CD14-positive monocyte (primary cell): ENCODE results near the gene PDGFA. TPM values are rescaled to one million over a fixed set of nuclear protein-coding genes. Genes with fewer than 3 reads are reported as not detected.

Experiments
- DNase-seq, 3 donors: peaks; one replicate each; pipeline ENCODE4 v3.0.0-alpha.2; 2011 to 2022
- H2AFZ ChIP-seq: 2 replicates; pipeline ENCODE4 v1.6.0; 2012; ENCODE audit warnings: mild to moderate bottlenecking, low read depth, low read length, inconsistent platforms; ENCODE audit not compliant: insufficient read depth, poor library complexity, severe bottlenecking
- H3K27ac ChIP-seq, 2 donors: 1 replicate in 1 of 2; 2 replicates in 1 of 2; pipeline ENCODE4 v1.5.1; 2012 to 2013; ENCODE audit warnings: low read length in 2 of 2, control low read depth in 1 of 2, inconsistent platforms in 1 of 2, low read depth in 1 of 2, mild to moderate bottlenecking in 1 of 2
- H3K27me3 ChIP-seq, 2 donors: one replicate each; pipeline versions ENCODE4 v1.6.0 to v1.6.1; 2011 to 2013; ENCODE audit warnings: low read length in 2 of 2; ENCODE audit not compliant: control insufficient read depth in 2 of 2, insufficient read depth in 2 of 2
- H3K36me3 ChIP-seq, 2 donors: replicated peaks in 1 of 2; 1 replicate in 1 of 2; 2 replicates in 1 of 2; pipeline versions ENCODE4 v1.5.1 to v1.6.1; 2012 to 2013; ENCODE audit warnings: low read length in 2 of 2, control low read depth in 1 of 2, inconsistent platforms in 1 of 2, mild to moderate bottlenecking in 1 of 2; ENCODE audit not compliant: insufficient read depth in 2 of 2, control insufficient read depth in 1 of 2
- H3K4me1 ChIP-seq, 2 donors: 1 replicate in 1 of 2; 2 replicates in 1 of 2; pipeline versions ENCODE4 v1.5.1 to v1.6.1; 2012 to 2013; ENCODE audit warnings: low read length in 2 of 2, control low read depth in 1 of 2, inconsistent platforms in 1 of 2, mild to moderate bottlenecking in 1 of 2, moderate library complexity in 1 of 2; ENCODE audit not compliant: insufficient read depth in 2 of 2, control insufficient read depth in 1 of 2
- H3K4me2 ChIP-seq: replicated peaks from 2 replicates; pipeline ENCODE3; 2012; ENCODE audit warnings: low read length, moderate library complexity, mild to moderate bottlenecking; ENCODE audit not compliant: poor library complexity, severe bottlenecking; ENCODE audit errors: extremely low read depth
- H3K4me3 ChIP-seq, 3 experiments: fragments of 200-600 bp in 1 of 3; sonication (generic) in 1 of 3; replicated peaks in 1 of 3; 1 replicate in 2 of 3; 2 replicates in 1 of 3; pipeline ENCODE4 v1.5.1; 2011 to 2013; ENCODE audit warnings: low read length in 3 of 3, mild to moderate bottlenecking in 3 of 3, control low read depth in 2 of 3, low read depth in 2 of 3, inconsistent platforms in 1 of 3, moderate library complexity in 1 of 3
- H3K79me2 ChIP-seq: 2 replicates; pipeline ENCODE4 v1.6.0; 2012; ENCODE audit warnings: mild to moderate bottlenecking, control low read depth, inconsistent platforms, low read length, moderate library complexity; ENCODE audit not compliant: insufficient read depth
- H3K9ac ChIP-seq: 2 replicates; pipeline ENCODE4 v1.6.0; 2017; ENCODE audit warnings: low read length, mild to moderate bottlenecking; ENCODE audit not compliant: insufficient read depth, poor library complexity, severe bottlenecking
- H3K9me3 ChIP-seq, 2 donors: replicated peaks in 1 of 2; 1 replicate in 1 of 2; 2 replicates in 1 of 2; pipeline versions ENCODE4 v1.5.1 to v1.6.1; 2012 to 2013; ENCODE audit warnings: low read length in 2 of 2, control low read depth in 1 of 2; ENCODE audit not compliant: control insufficient read depth in 1 of 2, insufficient read depth in 1 of 2
- H4K20me1 ChIP-seq: 2 replicates; pipeline ENCODE4 v1.6.0; 2012; ENCODE audit warnings: mild to moderate bottlenecking, low read length, control low read depth, moderate library complexity; ENCODE audit not compliant: insufficient read depth
- H3K27ac Mint-ChIP-seq, 7 donors: one replicate each; pipeline ENCODE4 v1.8.0; 2020; ENCODE audit warnings: mild to moderate bottlenecking in 7 of 7, mixed read lengths in 7 of 7, moderate library complexity in 6 of 7, inconsistent platforms in 2 of 7
- H3K27me3 Mint-ChIP-seq, 3 donors: one replicate each; pipeline ENCODE4 v1.8.0; 2021 to 2022; ENCODE audit warnings: low read depth in 3 of 3, mild to moderate bottlenecking in 3 of 3, mixed read lengths in 3 of 3, moderate library complexity in 3 of 3, inconsistent platforms in 1 of 3
- H3K36me3 Mint-ChIP-seq, 2 donors: one replicate each; pipeline ENCODE4 v1.8.0; 2020; ENCODE audit warnings: mixed read lengths in 2 of 2, inconsistent platforms in 1 of 2, mild to moderate bottlenecking in 1 of 2
- H3K4me1 Mint-ChIP-seq: one replicate; pipeline ENCODE4 v1.8.0; 2020; ENCODE audit warnings: mild to moderate bottlenecking, mixed read lengths
- H3K4me3 Mint-ChIP-seq, 2 donors: one replicate each; pipeline ENCODE4 v1.8.0; 2020; ENCODE audit warnings: mild to moderate bottlenecking in 2 of 2, mixed read lengths in 2 of 2, moderate library complexity in 1 of 2
- H3K9me3 Mint-ChIP-seq, 7 donors: one replicate each; pipeline ENCODE4 v1.8.0; 2020 to 2022; ENCODE audit warnings: mixed read lengths in 7 of 7, mild to moderate bottlenecking in 6 of 7, moderate library complexity in 6 of 7, inconsistent platforms in 2 of 7
- WGBS: methylation state at CpG from one replicate; pipeline ENCODE4 v1.1.5; 2013; ENCODE audit warnings: missing lambda C conversion rate; ENCODE audit not compliant: insufficient coverage; 5-methylcytosine and 5-hydroxymethylcytosine counted together
- intact Hi-C, 2 donors: fragments of 100-400 bp; cut with micrococcal nuclease; formaldehyde crosslinking; loops; one replicate each; pipeline versions ENCODE4 v1.15.0 to v1.15.1; 2023
- polyA plus RNA-seq, 3 donors: library from polyadenylated mRNA; depleted of rRNA in 1 of 3; unstranded in 2 of 3; stranded (reverse) in 1 of 3; fragments of 300-500 nt in 2 of 3; fragments of >200 nt in 1 of 3; fragmentation: Illumina TruSeq in 2 of 3; gene quantifications; 1 replicate in 2 of 3; 2 replicates in 1 of 3; pipeline ENCODE4 v1.2.3, GENCODE V29; 2012 to 2021
- TF ChIP-seq, protein P1 (sequence below): fragments of 200-600 bp; IDR thresholded peaks from one replicate; pipeline ENCODE4 v1.8.0; 2022; ENCODE audit warnings: antibody characterized with exemption, mild to moderate bottlenecking

PDGFA gene
- polyA plus RNA-seq, 3 donors = 0.29 TPM; not detected in 2

DNA sequence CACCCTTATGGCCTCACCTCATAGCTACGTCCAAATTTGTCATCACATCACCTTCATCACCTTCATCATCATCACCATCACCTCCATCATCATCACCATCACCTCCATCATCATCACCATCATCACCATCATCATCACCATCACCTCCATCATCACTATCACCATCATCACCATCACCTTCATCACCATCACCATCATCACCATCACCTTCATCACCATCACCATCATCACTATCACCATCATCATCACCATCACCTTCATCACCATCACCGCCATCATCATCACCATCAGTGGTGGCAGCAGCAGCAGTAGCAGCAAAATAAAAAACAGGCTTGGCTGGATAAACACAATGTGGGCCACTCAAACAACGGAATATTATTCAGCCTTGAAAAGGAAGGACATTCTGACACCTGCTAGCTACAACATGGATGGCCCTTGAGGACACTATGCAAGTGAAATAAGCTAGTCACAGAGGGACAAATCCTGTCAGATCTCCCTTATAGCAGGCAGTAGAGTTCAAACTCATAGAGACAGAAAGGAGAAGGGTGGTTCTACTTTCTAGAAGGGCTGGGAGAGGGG lies 47.7 kb upstream of the PDGFA start:
- no peak overlapping the region for H3K4me3 Mint-ChIP-seq
- intact Hi-C loops = no loop called here

DNA sequence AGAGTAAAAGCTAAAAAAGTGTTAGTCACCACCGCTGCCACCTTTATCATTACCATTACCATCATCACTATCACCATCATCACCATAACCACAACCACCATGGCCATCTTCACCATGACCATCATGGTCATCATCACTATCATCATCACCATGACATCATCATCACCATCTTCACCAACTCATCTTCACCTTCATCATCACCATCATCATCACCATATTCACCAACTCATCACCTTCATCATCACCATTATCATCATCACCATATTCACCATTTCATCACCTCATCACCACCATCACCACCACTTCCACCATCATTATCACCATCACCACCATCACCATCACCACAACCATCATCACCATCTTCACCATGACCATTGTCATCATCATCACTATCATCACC lies 46.5 kb upstream of the PDGFA start:
- Histone ChIP-seq H4K20me1 (no peaks in the 10 kb centered on the region), H3K4me2 (no peak overlapping the region), H3K4me1 (no peaks in the 10 kb centered on the region), H3K9ac (no peak overlapping the region), H3K36me3 (no peaks in the 10 kb centered on the region), H3K4me3 (no peak overlapping the region), H3K9me3 (no peaks in the 10 kb centered on the region), H3K27ac (no peak overlapping the region), H2AFZ (no peak overlapping the region), H3K27me3 (no peaks in the 10 kb centered on the region), H3K79me2 (no peaks in the 10 kb centered on the region)
- DNase-seq = no peak
- TF ChIP-seq, protein P1, sequence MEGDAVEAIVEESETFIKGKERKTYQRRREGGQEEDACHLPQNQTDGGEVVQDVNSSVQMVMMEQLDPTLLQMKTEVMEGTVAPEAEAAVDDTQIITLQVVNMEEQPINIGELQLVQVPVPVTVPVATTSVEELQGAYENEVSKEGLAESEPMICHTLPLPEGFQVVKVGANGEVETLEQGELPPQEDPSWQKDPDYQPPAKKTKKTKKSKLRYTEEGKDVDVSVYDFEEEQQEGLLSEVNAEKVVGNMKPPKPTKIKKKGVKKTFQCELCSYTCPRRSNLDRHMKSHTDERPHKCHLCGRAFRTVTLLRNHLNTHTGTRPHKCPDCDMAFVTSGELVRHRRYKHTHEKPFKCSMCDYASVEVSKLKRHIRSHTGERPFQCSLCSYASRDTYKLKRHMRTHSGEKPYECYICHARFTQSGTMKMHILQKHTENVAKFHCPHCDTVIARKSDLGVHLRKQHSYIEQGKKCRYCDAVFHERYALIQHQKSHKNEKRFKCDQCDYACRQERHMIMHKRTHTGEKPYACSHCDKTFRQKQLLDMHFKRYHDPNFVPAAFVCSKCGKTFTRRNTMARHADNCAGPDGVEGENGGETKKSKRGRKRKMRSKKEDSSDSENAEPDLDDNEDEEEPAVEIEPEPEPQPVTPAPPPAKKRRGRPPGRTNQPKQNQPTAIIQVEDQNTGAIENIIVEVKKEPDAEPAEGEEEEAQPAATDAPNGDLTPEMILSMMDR = no peak
- intact Hi-C loops = no loop called here
- no peaks in the 10 kb centered on the region for H3K36me3 Mint-ChIP-seq
- no peaks in the 10 kb centered on the region for H3K4me1 Mint-ChIP-seq
- no peak overlapping the region for H3K27ac Mint-ChIP-seq
- peaks cover 0 to 3% (median 2%) of the 10 kb centered on the region in 3 donors for H3K27me3 Mint-ChIP-seq
- H3K9me3 Mint-ChIP-seq = no peaks in the 10 kb centered on the region
- no peak overlapping the region for H3K4me3 Mint-ChIP-seq
- no CpG with 5 or more reads among the region's 1 CpG for WGBS

More for the DNA sequence above, 47.7 kb upstream of the PDGFA start:
- H3K9me3 Mint-ChIP-seq = no peaks in the 10 kb centered on the region
- no peaks in the 10 kb centered on the region for H4K20me1 ChIP-seq
- H3K27me3 Mint-ChIP-seq = peaks cover 0 to 3% (median 2%) of the 10 kb centered on the region in 3 donors
- H3K4me1 Mint-ChIP-seq = no peaks in the 10 kb centered on the region
- 90% methylated on average over 2 of the region's 3 CpGs for WGBS
- H3K36me3 Mint-ChIP-seq = no peaks in the 10 kb centered on the region
- no peaks in the 10 kb centered on the region for H3K36me3 ChIP-seq
- no peak overlapping the region for H3K4me2 ChIP-seq
- H3K27ac ChIP-seq = no peak overlapping the region
- no peaks in the 10 kb centered on the region for H3K79me2 ChIP-seq
- no peaks in the 10 kb centered on the region for H3K27me3 ChIP-seq
- no peaks in the 10 kb centered on the region for H3K4me1 ChIP-seq
- no peak for DNase-seq
- no peak overlapping the region for H3K4me3 ChIP-seq
- H3K9me3 ChIP-seq = no peaks in the 10 kb centered on the region
- H3K9ac ChIP-seq = no peak overlapping the region
- no peak overlapping the region for H2AFZ ChIP-seq
- TF ChIP-seq, protein P1 = no peak
- H3K27ac Mint-ChIP-seq = no peak overlapping the region
